Body of pancreas (tissue), 4 donors: ENCODE results near the gene BRPF3. TPM values are rescaled to one million over a fixed set of nuclear protein-coding genes. Genes with fewer than 3 reads are reported as not detected.

Experiments used
- ATAC-seq: fragments of 150-250 bp; one replicate; pipeline ENCODE4 v1.9.1; 2016
- DNase-seq, 4 donors: peaks; one replicate each; pipeline ENCODE4 v3.0.0-alpha.2; 2019
- H3K27ac ChIP-seq, 4 donors: fragments of 200-600 bp; sonication (generic); 1 replicate in 3 of 4; 2 replicates in 1 of 4; pipeline versions ENCODE4 v1.5.1 to v1.6.1; 2016 to 2019; ENCODE audit warnings: mild to moderate bottlenecking in 1 of 4, mixed read lengths in 1 of 4, moderate library complexity in 1 of 4
- H3K27me3 ChIP-seq, 2 donors: fragments of 200-600 bp; sonication (generic); one replicate each; pipeline ENCODE4 v1.6.0; 2016; ENCODE audit warnings: mild to moderate bottlenecking in 1 of 2
- H3K36me3 ChIP-seq, 2 donors: fragments of 200-600 bp; sonication (generic); replicated peaks in 1 of 2; 2 replicates each; pipeline ENCODE4 v1.5.1; 2016; ENCODE audit warnings: low read depth in 2 of 2; ENCODE audit not compliant: insufficient read depth in 1 of 2
- H3K4me1 ChIP-seq: fragments of 200-600 bp; sonication (generic); one replicate; pipeline ENCODE4 v1.6.0; 2016
- H3K4me3 ChIP-seq, 2 donors: fragments of 200-600 bp; sonication (generic); 1 replicate in 1 of 2; 2 replicates in 1 of 2; pipeline ENCODE4 v1.5.1; 2016 to 2019
- H3K9me3 ChIP-seq, 3 donors: fragments of 200-600 bp; sonication (generic); 1 replicate in 2 of 3; 2 replicates in 1 of 3; pipeline ENCODE4 v1.5.1; 2016
- CTCF ChIP-seq, 7 experiments: fragments of 450-650 bp in 4 of 7; fragments of 200-600 bp in 3 of 7; sonication (generic) in 3 of 7; IDR thresholded peaks; one replicate each; pipeline ENCODE4 v1.5.1; 2016 to 2019; ENCODE audit warnings: antibody characterized with exemption in 7 of 7
- POLR2A ChIP-seq, 3 donors: fragments of 450-650 bp; IDR thresholded peaks; one replicate each; pipeline ENCODE4 v1.6.1; 2016; ENCODE audit warnings: antibody characterized with exemption in 3 of 3, mild to moderate bottlenecking in 2 of 3
- WGBS, 2 donors: methylation state at CpG; one replicate each; pipeline ENCODE4 v1.1.5; 2017; 5-methylcytosine and 5-hydroxymethylcytosine counted together
- intact Hi-C: fragments of 100-400 bp; cut with DNase I; formaldehyde crosslinking; loops from one replicate; pipeline ENCODE4 v1.15.1; 2023
- total RNA-seq, 2 donors: library from RNA; depleted of rRNA; stranded (reverse); fragments of >200 nt; gene quantifications; one replicate each; pipeline ENCODE4 v1.1.0, GENCODE V29; 2016

Gene BRPF3
- total RNA-seq, 2 donors from 2014 or later = 24.9 to 27.0 TPM

- Histone ChIP-seq H3K4me3 (peak overlapping the region in 1 of 2 donors; percentile 66), H3K9me3 (no peaks in the 10 kb centered on the region), H3K27ac (peak overlapping the region in 1 of 4 donors; percentile 99), H3K36me3 (peaks cover 0 to 8% of the 10 kb centered on the region in 2 donors), H3K4me1 (peaks cover 10% of the 10 kb centered on the region), H3K27me3 (no peaks in the 10 kb centered on the region)
- 49 to 51% methylated on average over 17 of the region's 17 CpGs for WGBS, 2 donors
- intact Hi-C loops = loop anchor here (10.0 kb wide), 1 partner anchor 73 kb away; no protein-coding TSS in a partner anchor
- ATAC-seq (no peak), DNase-seq (peak in 2 of 4 donors; percentile 17 to 22)
- TF ChIP-seq CTCF (IDR thresholded peaks at IDR 0.05) (no peak), POLR2A (IDR thresholded peaks at IDR 0.05) (no peak)
Measured at GRCh38 chr6:36197739-36198221, 1.2 kb downstream of the BRPF3 start.

GRCh38 chr6:36198986-36199385 lies 2.4 kb downstream of the BRPF3 start:
- intact Hi-C loops = loop anchor here (10.0 kb wide), 1 partner anchor 74 kb away; no protein-coding TSS in a partner anchor
- no peak overlapping the region for H3K27ac ChIP-seq
- H3K27me3 ChIP-seq = no peaks in the 10 kb centered on the region
- TF ChIP-seq POLR2A (IDR thresholded peaks at IDR 0.05) (no peak), CTCF (IDR thresholded peaks at IDR 0.05) (no peak)
- H3K4me3 ChIP-seq = no peak overlapping the region
- ATAC-seq (no peak), DNase-seq (no peak)
- no peaks in the 10 kb centered on the region for H3K9me3 ChIP-seq
- WGBS, 2 donors = 91 to 97% methylated on average over 9 of the region's 9 CpGs
- H3K36me3 ChIP-seq = peaks cover 0 to 8% of the 10 kb centered on the region in 2 donors
- H3K4me1 ChIP-seq = peaks cover 22% of the 10 kb centered on the region

GRCh38 chr6:36200154-36200891 lies 3.8 kb downstream of the BRPF3 start:
- 94% methylated on average over 19 of the region's 19 CpGs for WGBS, 2 donors
- intact Hi-C loops = no loop called here
- H3K36me3 ChIP-seq = peaks cover 0 to 8% of the 10 kb centered on the region in 2 donors

GRCh38 chr6:36200998-36201596 lies 4.6 kb downstream of the BRPF3 start:
- Histone ChIP-seq H3K4me1 (peaks cover 23% of the 10 kb centered on the region), H3K4me3 (no peak overlapping the region), H3K9me3 (no peaks in the 10 kb centered on the region), H3K27ac (no peak overlapping the region), H3K36me3 (peaks cover 0 to 9% of the 10 kb centered on the region in 2 donors), H3K27me3 (no peaks in the 10 kb centered on the region)
- TF ChIP-seq POLR2A (IDR thresholded peaks at IDR 0.05) (no peak), CTCF (IDR thresholded peaks at IDR 0.05) (no peak)
- intact Hi-C loops = no loop called here
- DNase-seq (no peak), ATAC-seq (no peak)
- 90 to 94% methylated on average over 14 to 15 of the region's 15 CpGs for WGBS, 2 donors

More at GRCh38 chr6:36200154-36200891, 3.8 kb downstream of the BRPF3 start:
- Histone ChIP-seq H3K27ac (no peak overlapping the region), H3K4me3 (no peak overlapping the region), H3K4me1 (peaks cover 23% of the 10 kb centered on the region), H3K9me3 (no peaks in the 10 kb centered on the region), H3K27me3 (no peaks in the 10 kb centered on the region)
- DNase-seq = no peak
- TF ChIP-seq POLR2A (IDR thresholded peaks at IDR 0.05) (no peak), CTCF (IDR thresholded peaks at IDR 0.05) (no peak)
- ATAC-seq = no peak
